HFFc6 (cell line): Measurements from ENCODE around the gene PNP. TPM values are rescaled to one million over a fixed set of nuclear protein-coding genes. Genes with fewer than 3 reads are reported as not detected.
A peak's percentile ranks its signal among the peaks of the same experiment; 100 is the strongest.

ENCODE experiments used
- DNase-seq: peaks from one replicate; pipeline ENCODE4 v3.0.0-alpha.2; 2018
- H3K27ac Mint-ChIP-seq: 2 replicates; pipeline ENCODE4 v1.8.0; 2020; ENCODE audit warnings: mild to moderate bottlenecking, mixed read lengths
- H3K27me3 Mint-ChIP-seq: 2 replicates; pipeline ENCODE4 v1.8.0; 2021; ENCODE audit warnings: mild to moderate bottlenecking, moderate library complexity, mixed read lengths; ENCODE audit not compliant: insufficient read depth
- H3K36me3 Mint-ChIP-seq: 2 replicates; pipeline ENCODE4 v1.8.0; 2021; ENCODE audit warnings: low read depth, mixed read lengths
- H3K4me1 Mint-ChIP-seq: 2 replicates; pipeline ENCODE4 v1.8.0; 2020; ENCODE audit warnings: low read depth, mixed read lengths
- H3K4me3 Mint-ChIP-seq: 2 replicates; pipeline ENCODE4 v1.8.0; 2020; ENCODE audit warnings: mild to moderate bottlenecking, moderate library complexity, mixed read lengths
- H3K9me3 Mint-ChIP-seq: 2 replicates; pipeline ENCODE4 v1.8.0; 2020; ENCODE audit warnings: mild to moderate bottlenecking, mixed read lengths
- total RNA-seq, 6 experiments: library from RNA; stranded (reverse); fragmentation: NEBNext Ultra II Directional; extraction: Animal tissue kit (Norgen Biotek cat#: 25700); gene quantifications; 2 replicates in 1 of 6; 3 replicates in 5 of 6; pipeline ENCODE4 v1.2.3, GENCODE V29; 2021
- TF ChIP-seq, protein P1 (sequence below): fragments of 200-600 bp; sonication (generic); IDR thresholded peaks from 2 replicates; pipeline ENCODE4 v1.5.0; 2021; ENCODE audit warnings: antibody characterized with exemption, mild to moderate bottlenecking

The PNP gene
- total RNA-seq, 6 experiments from 2014 or later = 19.8 to 32.3 (median 25.7) TPM

- Mint-ChIP-seq H3K27ac (peak overlapping the region; percentile 81), H3K27me3 (peaks cover 2% of the 10 kb centered on the region), H3K36me3 (peaks cover 31% of the 10 kb centered on the region), H3K4me3 (no peak overlapping the region; the same call in 1 of the 2 replicates), H3K9me3 (no peaks in the 10 kb centered on the region), H3K4me1 (peaks cover 33% of the 10 kb centered on the region)
- DNase-seq = no peak
- TF ChIP-seq, protein P1, sequence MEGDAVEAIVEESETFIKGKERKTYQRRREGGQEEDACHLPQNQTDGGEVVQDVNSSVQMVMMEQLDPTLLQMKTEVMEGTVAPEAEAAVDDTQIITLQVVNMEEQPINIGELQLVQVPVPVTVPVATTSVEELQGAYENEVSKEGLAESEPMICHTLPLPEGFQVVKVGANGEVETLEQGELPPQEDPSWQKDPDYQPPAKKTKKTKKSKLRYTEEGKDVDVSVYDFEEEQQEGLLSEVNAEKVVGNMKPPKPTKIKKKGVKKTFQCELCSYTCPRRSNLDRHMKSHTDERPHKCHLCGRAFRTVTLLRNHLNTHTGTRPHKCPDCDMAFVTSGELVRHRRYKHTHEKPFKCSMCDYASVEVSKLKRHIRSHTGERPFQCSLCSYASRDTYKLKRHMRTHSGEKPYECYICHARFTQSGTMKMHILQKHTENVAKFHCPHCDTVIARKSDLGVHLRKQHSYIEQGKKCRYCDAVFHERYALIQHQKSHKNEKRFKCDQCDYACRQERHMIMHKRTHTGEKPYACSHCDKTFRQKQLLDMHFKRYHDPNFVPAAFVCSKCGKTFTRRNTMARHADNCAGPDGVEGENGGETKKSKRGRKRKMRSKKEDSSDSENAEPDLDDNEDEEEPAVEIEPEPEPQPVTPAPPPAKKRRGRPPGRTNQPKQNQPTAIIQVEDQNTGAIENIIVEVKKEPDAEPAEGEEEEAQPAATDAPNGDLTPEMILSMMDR = no peak
These were observed 7.6 kb downstream of the PNP start for GRCh38 chr14:20476776-20477175.

- peak overlapping the region; percentile 49 for H3K4me3 Mint-ChIP-seq
- DNase-seq = peak; percentile 75
- H3K4me1 Mint-ChIP-seq = peaks cover 27% of the 10 kb centered on the region
- peaks cover 2% of the 10 kb centered on the region for H3K27me3 Mint-ChIP-seq
- no peaks in the 10 kb centered on the region for H3K9me3 Mint-ChIP-seq
- peak overlapping the region; percentile 81 for H3K27ac Mint-ChIP-seq
- TF ChIP-seq, protein P1 = no peak
- H3K36me3 Mint-ChIP-seq = peaks cover 31% of the 10 kb centered on the region
These were observed 8.1 kb downstream of the PNP start for GRCh38 chr14:20477211-20477876.

- TF ChIP-seq, protein P1 = no peak
- no peak overlapping the region for H3K4me3 Mint-ChIP-seq
- H3K27me3 Mint-ChIP-seq = peaks cover 4% of the 10 kb centered on the region
- peaks cover 24% of the 10 kb centered on the region for H3K4me1 Mint-ChIP-seq
- no peak for DNase-seq
- peaks cover 24% of the 10 kb centered on the region for H3K36me3 Mint-ChIP-seq
- no peak overlapping the region for H3K27ac Mint-ChIP-seq
- H3K9me3 Mint-ChIP-seq = no peaks in the 10 kb centered on the region
These were observed 9.7 kb downstream of the PNP start for GRCh38 chr14:20478894-20479293.

DNA sequence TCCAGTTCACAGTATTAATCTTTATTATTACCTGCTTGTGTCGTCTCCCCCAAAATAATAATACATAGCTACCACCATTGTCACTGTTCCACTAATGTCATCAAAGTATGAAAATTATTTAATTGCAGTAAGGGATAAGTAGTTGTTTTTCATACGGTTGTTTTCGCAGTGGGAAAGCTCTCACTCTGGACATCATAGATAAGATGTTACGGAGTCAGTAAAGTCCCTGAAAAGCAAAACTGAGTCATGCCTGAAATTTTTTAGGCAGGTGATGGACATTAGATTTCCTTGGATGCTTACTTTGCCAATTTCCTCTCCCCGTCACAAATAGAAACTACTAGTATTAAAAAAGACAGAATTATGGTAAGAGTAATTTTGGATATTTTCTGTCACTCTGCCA lies 13.2 kb downstream of the PNP start:
- Mint-ChIP-seq H3K27me3 (peaks cover 7% of the 10 kb centered on the region), H3K4me3 (no peak overlapping the region), H3K9me3 (no peaks in the 10 kb centered on the region), H3K36me3 (0 out of 2 replicates have a peak, but pooled peaks cover 4% of the 10 kb centered on the region), H3K4me1 (peaks cover 8% of the 10 kb centered on the region), H3K27ac (no peak overlapping the region)
- TF ChIP-seq, protein P1 = no peak
- DNase-seq = no peak

- Mint-ChIP-seq H3K4me1 (peaks cover 14% of the 10 kb centered on the region), H3K9me3 (no peaks in the 10 kb centered on the region), H3K27ac (no peak overlapping the region), H3K36me3 (no peaks in the 10 kb centered on the region), H3K4me3 (no peak overlapping the region), H3K27me3 (peaks cover 5% of the 10 kb centered on the region)
- DNase-seq = no peak
- TF ChIP-seq, protein P1 = no peak
These were observed 16.7 kb downstream of the PNP start for GRCh38 chr14:20485900-20486299.
